ENCODE data around the gene RAB5A.
A peak's percentile ranks its signal among the peaks of the same experiment; 100 is the strongest.
"Not testable (repeated sequence)": the region's sequence is repeated elsewhere in the genome, so short reads cannot be mapped to it uniquely, and the experiment has no call there.

The RAB5A gene

DNA sequence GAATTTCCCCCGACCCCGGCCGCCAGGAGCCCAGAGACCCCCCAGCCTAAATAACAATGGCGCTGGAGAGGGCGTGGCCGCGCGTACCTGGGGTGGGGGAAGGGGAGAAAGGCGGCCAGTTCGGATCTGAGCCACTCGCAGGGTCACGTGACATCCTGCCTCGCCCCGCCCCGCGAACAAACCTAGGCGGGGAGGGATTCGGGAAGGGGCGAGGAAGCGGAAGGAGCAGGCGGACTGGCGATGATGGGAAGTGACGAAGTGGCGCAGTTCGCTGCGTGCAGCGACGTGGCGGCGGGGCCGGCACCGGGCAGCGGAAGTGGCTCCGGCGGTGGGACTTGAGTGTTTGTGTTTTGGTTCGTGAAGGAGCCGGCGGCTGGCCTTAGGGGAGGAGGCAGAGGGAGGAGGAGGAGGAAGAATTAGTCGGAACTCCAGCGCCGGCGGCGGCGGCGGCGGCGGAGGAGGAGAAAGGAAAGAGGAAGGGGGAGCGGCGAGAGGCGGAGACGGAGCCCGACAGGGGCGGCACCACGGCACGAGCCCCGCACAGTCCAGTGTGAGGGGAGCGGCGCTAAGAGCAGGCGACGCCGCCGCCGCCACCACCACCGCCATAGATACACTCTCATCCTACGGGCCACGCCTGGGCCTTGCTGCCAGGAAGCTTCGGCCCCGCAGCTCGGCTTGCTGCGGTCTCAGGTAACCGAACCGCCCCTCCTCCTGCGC, at the start of gene RAB5A:
TSS of gene RAB5A (plus strand) at position 266 of the 717 bp plus-strand sequence. CDS start 3,802 bp downstream, outside the sequence.
- peak; percentile 99 for DNase-seq

- no peak for DNase-seq
Observed at GRCh38 chr3:19898721-19899120, 48.2 kb upstream of the RAB5A start.

- no peak for DNase-seq
Observed at GRCh38 chr3:19899264-19899663, 47.6 kb upstream of the RAB5A start.

DNA sequence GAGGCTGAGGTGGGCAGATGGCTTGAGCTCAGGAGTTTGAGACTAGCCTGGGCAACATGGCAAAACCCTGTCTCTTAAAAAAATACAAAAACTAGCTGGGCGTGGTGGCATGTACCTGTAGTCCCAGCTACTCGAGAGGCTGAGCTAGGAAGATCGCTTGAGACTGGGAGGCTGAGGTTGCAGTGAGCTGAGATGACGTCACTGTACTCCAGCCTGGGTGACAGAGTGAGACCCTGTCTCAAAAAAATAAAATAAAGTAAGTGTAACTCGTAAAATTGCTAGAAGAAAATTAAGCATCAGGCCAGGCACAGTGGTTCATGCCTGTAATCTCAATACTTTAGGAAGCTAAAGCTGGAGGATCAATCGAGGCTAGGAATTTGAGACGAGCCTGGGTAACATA, 47.1 kb upstream of the RAB5A start:
- not testable (repeated sequence) for DNase-seq

DNA sequence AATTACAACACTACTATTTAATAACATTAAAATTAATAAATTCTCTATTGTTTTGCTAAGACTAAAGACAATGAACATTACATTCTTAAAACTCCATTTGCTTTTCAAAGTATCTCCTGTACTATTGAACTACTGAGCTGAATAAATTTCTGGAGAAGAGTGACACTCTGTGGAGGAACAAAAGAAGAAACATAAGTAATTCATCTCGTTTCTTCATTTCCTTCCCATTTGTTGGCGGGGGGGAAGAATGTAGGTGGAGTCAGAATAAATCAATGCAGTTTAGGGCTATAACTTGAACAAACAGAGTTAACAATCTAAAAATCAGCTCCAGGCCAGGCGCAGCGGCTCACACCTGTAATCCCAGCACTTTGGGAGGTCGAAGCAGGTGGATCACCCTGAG, 45.6 kb upstream of the RAB5A start:
- DNase-seq = no peak

DNA sequence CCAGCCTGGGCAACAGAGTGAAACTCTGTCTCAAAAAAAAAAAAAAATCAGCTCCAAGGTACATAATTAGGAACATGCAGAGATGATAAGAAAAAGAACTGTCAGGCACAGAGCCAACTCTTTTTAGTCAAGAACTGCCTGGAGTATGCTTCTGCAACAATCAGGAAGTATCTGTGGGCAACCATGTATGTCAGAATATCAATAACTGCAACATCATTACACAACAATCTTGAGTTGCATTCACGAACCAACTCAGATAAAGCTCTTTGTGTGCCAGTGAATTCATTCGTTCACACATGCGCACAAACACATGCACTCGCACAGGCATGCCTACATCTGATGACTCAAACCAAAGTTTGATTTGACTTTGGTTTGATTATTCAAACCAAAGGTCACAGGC, 45.0 kb upstream of the RAB5A start:
- no peak for DNase-seq

- DNase-seq = no peak
Observed at GRCh38 chr3:19903649-19904048, 43.2 kb upstream of the RAB5A start.

DNA sequence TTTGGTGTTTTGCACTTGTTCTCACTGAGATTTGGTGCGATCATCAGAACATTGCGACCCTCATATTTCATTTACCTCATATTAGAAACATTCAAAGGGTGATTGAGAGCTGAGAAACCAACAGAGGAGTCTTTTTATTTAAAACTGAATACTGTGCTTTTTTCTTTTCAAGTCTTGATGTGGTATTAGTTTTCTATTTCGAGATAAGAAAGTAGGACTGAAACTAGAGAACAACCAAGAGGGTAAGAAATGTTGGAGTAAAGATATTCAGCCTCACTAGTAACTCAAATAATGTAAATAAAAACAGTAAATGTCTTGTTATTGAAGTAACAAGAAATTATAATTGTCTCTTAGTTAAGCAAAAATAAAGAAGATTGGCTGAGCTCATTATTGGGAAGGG, 39.4 kb upstream of the RAB5A start:
- DNase-seq = no peak

DNA sequence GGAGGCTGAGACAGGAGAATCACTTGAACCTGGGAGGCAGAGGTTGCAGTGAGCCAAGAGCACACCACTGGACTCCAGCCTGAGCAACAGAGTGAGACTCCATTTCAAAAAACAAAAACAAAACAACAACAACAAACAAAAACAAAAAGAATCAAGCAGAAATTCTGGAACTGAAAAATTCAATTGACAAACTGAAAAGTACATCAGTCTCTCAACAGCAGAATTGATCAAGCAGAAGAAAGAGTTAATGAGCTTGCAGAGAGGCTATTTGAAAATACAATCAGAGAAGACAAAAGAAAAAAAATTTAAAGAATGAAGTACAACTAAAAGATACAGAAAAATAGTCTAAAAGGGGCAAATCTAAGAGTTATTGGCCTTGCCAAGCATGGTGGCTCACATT, 35.4 kb upstream of the RAB5A start:
- no peak for DNase-seq

DNA sequence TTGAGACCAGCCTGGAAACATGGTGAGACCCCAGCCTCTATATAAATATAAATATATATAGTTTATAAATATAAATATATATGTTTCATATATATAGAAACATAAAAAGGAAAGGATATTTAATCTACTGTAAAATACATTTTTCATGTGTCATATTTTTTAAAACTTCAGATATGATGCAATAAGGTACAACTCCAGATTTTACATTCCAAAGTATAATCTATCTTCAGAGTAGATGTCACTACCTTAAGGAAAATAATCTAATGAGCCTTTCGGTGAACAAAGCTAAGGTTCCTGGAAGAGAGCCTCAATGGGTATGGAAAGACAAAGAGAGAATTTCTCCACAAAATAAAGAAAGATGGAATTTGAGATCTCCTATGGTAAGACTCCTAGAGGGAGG, 29.7 kb upstream of the RAB5A start:
- no peak for DNase-seq

GRCh38 chr3:19920401-19921080, 26.4 kb upstream of the RAB5A start:
- no peak for DNase-seq

DNA sequence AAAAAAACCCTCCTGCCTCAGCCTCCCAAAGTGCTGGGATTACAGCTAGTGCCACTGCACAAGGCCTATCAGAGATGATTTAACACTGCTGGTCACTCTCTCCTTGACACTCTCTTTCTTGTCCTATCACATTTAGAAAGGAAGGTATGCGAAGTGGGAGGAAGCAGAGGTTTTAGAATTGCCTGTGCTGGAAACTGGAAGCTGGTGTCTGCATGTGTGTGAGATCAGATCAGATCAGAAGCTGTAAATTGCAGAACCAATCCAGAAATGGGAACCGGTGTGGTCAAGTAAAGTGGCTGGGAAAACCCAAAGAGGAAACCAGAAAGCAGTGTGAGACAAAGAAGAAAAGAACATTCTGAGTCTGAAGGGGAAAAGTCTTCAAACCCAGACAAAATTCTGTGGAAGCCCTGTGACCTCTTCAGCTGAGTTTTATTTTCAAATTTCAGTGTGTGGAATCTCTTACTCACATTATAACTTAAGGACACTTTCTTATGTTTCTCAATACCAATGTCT, 15.7 kb upstream of the RAB5A start:
- no peak for DNase-seq

- DNase-seq = no peak
Observed at GRCh38 chr3:19931767-19932188, 15.1 kb upstream of the RAB5A start.

DNA sequence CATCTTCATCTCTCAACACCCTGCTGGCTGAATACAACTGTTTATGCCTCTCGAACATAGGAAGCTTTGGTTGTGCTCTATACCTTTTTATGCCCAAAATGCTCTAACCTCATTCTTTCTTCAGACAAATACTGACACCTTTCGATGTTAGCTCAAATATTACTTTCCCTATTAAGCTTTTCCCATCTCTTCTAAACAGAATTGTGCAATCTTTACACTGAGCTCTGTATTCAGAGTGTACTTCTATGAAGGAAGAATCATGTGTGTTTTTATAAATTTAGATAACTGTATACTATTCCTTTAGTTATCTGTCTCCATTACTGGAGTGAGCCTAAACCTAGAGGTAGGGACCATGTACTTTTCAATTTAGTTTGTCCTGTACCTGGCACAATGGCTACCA, 14.5 kb upstream of the RAB5A start:
- DNase-seq = no peak

DNA sequence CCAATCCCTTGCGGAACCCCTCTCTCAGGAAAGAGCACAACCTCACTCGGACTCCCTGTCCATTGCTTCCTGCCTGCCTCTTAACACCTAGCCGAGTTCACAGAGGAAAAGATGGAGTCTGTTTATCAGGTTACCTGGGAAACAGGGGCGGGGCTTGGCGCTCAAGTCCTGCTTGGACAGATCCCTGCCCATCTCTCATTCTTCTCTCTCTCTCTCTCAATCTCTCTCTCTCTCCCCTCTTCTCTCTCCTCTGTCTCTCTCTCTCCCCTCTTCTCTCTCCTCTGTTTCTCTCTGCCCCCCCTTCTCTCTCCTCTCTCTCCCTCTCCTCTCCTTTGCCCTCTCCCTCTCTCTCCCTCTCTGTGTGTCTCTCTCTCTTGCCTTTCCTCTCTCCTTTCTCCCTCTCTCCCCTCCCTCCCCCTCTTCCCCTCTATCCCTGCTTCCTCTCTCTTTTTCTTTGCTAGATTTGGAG, 12.8 kb upstream of the RAB5A start, which contains the start of gene EFHB:
TSS of gene EFHB (minus strand) at position 120 of the 469 bp plus-strand sequence. CDS start 199 bp downstream, outside the sequence.
- no peak for DNase-seq

GRCh38 chr3:19937459-19938294, 9.2 kb upstream of the RAB5A start:
- no peak for DNase-seq

- DNase-seq = no peak
Observed at GRCh38 chr3:19938295-19938627, 8.6 kb upstream of the RAB5A start.

DNA sequence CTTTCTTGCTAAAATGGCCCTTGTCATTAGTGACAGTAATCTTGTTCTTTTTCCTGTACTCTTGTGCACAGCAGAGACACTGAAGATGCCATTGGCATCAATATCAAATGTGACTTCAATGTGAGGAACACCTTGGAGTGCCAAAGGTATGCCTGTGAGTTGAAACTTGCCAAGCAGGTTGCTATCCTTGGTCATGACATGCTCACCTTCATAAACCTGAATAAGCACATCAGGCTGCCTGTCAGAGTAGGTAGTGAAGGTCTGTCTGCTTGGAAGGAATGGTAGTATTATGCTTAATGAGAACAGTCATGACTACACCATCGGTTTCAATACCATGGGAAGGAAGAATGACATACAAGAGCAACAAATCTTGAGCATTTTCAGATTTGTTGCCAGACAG, 6.3 kb upstream of the RAB5A start:
- no peak for DNase-seq

- no peak for DNase-seq
Observed at GRCh38 chr3:19945534-19945933, 1.4 kb upstream of the RAB5A start.

- no peak for DNase-seq
Observed at GRCh38 chr3:19945969-19946831, 697 bp upstream of the RAB5A start.

GRCh38 chr3:19947549-19948225, 790 bp downstream of the RAB5A start:
- DNase-seq = peak; percentile 84

DNA sequence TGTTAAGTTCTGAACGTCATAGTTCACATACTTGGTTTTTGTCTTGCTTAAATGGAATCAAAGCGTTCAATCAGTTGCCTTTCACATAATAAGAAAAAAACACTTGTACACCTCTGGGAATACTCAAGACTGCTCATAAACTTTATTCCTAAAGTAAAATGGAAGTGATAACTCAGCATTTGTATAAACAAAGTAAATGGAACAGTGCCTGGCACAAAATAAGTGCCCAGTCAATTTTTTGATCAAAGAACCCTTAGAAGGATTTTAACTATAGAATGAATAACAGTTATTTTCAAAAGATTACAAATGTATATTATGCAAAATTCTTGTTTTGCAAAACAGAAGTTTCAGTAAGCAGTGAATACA, 1.3 kb downstream of the RAB5A start:
- no peak for DNase-seq
